ENCODE data around the gene TRIP12.
A peak's percentile ranks its signal among the peaks of the same experiment; 100 is the strongest.
"Not testable (repeated sequence)": the region's sequence is repeated elsewhere in the genome, so short reads cannot be mapped to it uniquely, and the experiment has no call there.

TRIP12 gene

DNA sequence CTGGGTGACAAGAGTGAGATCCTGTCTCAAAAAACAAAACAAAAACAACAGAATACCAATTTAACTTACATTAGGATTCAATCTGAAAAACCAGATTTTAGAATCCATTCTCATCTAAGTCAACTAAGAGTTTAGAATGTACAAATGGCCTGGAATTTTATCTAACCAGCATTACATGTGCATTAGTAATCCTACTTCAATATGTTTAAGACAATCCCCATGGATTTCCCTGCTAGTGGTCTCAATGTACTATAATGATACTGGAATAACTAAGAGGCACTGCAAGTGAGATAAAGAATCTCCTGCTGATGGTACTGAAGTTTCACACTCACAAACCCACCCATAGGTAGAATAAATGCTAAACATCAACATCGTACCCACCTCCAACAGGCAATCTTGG, 153.6 kb downstream of the TRIP12 start:
- no peak for DNase-seq (ENCODE audit: low spot score)

DNA sequence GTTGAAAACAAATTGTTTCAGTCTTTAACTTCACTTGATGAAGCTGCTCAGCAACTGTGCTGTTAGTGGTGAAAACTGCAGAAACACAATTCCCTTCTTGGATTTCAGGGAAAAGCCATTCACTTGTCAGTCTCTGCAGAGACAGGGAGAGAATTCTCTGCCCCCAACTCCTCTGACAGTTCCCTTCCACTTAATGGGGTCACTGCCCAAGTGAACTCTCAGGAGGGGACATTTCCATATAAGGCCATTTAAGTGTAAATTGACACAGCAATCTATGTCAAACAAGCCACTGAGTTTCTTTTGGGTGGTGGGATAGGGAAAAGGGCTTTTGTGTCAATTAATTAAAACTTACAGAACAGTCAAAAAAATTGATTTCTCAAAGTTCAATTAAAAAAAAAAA, 156.1 kb downstream of the TRIP12 start:
- DNase-seq (ENCODE audit: low spot score) = no peak

DNA sequence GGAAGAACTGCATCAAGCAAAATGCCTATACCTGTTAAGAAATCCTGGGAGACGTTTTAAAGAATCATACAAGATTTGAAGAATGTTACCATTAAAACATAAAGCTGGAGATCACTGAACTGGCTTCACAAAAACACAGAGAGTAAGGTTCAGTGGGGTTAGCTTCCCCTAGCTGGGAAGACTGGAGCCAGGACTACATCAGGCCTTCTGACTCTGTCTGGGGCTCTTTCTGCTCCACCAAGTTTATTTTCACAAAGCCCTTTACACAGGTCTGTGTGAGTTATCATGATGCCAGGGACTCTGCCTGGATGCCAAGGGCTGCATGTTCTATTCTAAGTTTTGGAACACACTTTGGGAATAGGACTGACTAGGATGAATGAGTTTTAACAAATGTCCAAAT, 160.1 kb downstream of the TRIP12 start:
- no peak for DNase-seq (ENCODE audit: low spot score)

DNA sequence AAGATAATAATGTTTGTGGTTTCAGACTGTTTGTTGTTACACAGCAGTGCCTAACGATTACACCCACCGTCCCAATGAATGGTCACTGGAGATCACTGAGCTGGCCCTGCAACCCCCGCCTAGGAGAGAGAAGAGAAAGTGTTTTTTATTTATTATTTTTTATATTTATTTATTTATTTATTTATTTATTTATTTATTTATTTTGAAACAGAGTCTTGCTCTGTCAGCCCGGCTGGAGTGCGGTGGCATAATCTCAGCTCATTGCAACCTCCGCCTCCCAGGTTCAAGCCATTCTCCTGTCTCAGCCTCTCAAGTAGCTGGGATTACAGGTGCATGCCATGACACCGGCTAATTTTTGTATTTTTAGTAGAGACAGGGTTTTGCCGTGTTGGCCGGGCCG, 164.3 kb downstream of the TRIP12 start:
- not testable (repeated sequence) for DNase-seq (ENCODE audit: low spot score)

DNA sequence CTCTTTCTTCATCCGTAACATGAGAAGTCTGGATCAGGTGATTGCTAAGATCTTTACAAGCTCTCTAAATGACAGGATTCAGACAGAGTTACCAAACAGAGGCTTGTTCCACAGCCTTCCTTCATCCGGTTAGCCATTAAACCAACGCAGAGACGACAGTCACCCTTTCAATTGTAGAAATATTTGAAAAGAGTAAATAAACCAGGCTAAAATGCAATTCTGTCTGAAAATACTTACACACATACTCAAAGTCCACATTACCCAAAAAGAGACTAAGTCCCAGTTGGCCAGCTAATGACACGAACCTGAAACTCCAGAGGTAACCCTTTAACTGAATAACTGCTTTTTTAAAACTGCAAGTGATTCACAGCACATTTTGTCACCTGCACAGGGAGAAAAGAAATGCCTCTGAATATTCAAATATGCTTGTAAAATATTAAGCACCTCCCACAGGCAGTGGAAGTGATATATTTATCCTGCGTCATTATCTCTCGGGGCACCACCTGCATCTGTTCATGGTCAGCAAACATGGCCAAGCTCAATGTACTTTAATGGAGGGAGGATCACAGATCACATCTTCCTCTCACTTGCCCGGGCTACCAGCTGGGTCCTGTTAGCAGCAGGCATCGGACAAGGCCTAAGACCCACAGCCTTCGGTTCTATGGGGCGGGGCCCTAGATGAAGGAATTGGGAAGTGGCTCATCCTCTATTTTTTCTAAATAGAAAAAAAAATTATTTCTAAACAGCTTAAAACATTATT, 168.7 kb downstream of the TRIP12 start:
- DNase-seq (ENCODE audit: low spot score) = no peak

DNA sequence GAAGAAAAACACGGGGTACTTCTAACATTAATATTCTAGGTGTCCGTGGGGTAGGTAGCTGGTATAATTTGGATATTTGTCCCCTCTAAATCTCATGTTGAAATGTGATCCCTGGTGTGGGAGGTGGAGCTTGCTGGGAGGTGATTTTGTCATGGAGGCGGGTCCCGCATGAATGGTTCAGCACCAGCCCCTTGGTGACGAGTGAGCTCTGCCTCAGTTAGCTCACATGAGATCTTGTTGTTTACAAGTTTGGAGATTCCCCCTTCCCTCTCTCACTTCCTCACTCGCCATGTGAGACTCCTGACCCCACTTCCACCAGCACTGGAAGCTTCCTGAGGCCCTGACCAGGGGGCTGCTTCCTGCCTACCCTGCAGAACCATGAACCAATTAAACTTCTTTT, 172.0 kb downstream of the TRIP12 start:
- no peak for DNase-seq (ENCODE audit: low spot score)

DNA sequence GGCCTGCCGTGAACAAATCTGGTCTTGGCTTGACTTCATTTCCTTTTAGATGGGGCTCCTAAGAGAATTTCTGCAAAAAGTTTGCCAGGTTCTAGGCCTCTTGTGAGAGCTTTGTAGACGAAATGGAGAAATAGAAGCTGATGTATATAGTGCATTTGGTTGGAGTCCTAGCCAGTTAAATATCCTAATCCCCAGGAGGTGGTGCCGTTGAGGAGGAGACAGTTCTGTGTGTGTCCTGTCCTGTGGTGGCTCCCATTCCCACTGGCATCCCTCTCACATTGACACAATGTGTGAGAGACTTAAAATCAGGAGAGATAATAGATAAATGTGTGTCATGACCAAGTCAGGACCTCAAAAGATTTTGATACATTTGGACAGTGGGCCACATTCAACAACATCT, 172.9 kb downstream of the TRIP12 start:
- DNase-seq (ENCODE audit: low spot score) = no peak

DNA sequence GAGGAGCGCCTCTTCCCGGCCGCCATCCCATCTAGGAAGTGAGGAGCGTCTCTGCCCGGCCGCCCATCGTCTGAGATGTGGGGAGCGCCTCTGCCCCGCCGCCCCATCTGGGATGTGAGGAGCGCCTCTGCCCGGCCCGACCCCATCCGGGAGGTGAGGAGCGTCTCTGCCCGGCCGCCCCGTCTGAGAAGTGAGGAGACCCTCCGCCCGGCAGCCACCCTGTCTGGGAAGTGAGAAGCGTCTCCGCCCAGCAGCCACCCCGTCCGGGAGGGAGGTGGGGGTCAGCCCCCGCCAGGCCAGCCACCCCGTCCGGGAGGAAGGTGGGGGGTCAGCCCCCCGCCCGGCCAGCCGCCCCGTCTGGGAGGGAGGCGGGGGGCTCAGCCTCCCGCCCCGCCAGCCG, 179.1 kb downstream of the TRIP12 start:
- DNase-seq (ENCODE audit: low spot score) = not testable (repeated sequence)

DNA sequence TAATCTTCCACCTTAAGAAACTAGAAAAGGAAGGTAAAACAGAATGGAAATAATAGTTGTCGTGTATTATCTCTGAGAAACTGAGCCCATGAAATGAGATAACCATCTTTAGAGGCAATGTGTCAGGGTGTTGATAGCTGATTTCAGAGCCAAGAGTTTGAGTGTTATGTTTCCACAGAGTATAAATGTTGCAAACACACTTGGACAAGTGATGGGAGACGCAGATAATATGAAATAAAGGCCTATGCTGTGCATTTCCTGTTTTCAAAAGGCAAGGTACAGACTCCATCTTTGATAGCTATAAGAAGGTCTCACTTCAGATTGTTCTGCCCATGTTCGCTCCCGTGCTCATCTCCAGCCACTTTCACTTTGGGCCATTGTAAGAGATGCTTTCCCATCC, 181.5 kb downstream of the TRIP12 start:
- DNase-seq (ENCODE audit: low spot score) = no peak

DNA sequence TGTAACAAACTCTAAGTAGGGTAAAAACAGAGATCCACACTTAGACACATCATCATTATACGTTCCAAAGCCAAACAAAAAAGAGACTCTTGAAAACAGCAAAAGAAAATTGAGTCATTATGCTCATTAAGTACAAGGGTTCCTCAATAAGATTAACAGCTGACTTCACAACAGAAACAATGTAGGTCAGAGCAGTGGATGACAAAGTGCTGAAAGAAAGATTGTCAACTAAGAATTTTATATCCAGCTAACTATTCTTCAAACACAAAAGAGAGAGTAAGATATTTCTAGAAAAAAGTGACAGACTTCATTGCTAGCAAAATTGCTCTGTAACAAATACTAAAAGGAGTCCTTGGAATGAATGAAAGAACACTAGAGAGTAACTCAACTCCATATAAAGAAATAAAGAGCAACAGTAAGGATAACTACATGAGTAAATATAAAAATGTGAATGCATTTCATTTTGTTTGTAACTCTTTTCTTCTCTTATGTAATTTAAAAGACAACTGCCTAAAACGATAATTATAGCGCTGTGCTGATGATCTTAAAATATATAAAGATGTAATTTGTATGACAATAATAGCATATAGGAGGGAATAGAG, 183.7 kb downstream of the TRIP12 start:
- DNase-seq (ENCODE audit: low spot score) = no peak

DNA sequence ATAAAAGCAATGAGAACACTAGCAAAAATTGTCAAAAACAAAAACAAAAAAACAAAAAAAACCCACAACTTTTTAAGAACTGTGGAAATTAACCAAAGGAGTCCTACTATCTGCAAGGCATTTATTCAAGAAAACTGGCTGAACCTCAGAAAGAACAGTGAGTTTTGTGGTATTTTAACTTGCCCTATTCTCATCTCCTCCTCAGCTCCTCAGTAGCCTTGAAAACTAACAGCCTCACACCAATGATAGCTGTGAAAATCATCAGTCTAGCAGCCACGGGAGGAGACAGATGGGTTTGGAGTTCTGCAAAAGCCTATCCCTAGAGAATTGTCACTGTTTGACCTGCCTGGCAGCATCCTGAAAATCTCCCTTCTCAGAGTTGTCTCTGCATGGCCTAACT, 187.4 kb downstream of the TRIP12 start:
- DNase-seq (ENCODE audit: low spot score) = no peak

DNA sequence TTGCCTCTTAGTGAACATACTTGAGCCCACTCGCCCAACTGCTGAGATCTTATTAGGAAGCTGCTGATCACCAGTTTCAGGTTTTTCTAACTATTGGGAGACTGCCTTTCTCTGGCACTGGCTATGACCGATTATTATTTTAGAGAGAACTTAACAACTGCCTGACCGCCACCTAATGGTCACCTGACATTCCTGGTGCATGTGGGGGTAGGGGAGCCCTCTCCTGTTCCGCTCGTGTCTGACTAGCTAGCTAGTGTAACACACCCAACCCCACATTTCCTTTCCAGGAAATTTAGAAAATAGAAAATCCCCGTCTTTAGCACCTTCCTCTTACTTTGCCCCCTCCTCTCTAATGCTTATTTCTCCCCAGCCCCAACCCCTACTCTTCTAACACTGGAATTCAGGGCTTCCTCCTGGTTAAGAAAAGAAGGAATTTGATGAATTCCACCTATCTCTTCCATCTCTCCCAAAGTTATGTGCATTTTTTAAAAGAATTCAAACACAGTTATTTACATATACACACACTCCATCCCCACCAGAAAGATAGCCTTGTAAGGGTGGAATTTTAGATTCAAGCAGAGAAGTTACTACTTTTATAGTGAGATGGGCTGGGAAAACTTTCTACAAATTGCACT, 188.1 kb downstream of the TRIP12 start:
- no peak for DNase-seq (ENCODE audit: low spot score)

DNA sequence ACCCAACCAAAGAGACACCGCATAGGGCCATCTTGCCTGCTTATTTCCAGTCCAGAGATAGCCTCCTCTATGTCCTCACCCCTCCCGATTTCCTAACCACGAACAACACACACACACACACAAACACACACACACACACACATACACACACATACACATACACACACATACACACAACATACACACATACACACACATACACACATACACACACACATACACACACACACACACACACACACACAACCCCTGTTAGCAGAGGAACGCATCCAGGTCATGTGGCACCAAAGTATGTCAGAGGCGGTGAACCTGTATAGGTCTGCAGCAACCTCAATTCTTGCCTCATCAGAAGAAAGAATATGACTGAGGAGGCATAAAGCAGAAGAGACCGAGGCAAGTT, 188.9 kb downstream of the TRIP12 start:
- no peak for DNase-seq (ENCODE audit: low spot score)

DNA sequence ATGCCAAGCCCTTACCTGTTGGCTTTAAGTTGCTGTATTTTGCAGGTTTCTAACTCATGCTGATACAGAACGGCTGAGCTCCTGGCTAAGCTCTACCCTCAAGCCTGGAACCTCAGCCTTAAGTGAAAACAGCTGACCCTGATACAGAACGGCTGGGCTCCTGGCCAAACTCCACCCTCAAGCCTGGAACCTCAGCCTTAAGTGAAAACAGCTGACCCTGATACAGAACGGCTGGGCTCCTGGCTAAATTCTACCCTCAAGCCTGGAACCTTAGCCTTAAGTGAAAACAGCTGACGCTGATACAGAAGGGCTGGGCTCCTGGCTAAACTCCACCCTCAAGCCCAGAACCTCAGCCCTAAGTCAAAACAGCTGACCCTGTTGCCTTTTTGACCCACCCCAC, 189.9 kb downstream of the TRIP12 start:
- DNase-seq (ENCODE audit: low spot score) = no peak

DNA sequence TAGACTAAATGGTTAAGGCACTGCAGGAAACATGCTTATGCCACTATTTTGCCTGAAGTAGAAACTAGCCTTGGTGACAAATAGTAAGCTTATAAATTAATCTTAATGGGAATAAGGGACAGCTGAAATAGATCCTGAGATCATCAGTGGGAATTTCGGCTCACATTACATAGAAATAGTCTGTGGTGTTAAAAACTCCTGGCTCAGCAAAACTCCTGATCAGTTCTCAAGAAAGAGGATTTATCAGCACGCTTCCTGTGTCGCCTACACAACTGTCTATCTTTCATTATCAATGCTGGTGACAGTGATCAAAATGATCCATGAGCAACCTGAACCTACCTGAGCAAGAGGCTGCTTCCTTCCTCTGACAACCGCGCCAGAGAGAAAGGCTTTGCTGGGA, 190.4 kb downstream of the TRIP12 start:
- no peak for DNase-seq (ENCODE audit: low spot score)

DNA sequence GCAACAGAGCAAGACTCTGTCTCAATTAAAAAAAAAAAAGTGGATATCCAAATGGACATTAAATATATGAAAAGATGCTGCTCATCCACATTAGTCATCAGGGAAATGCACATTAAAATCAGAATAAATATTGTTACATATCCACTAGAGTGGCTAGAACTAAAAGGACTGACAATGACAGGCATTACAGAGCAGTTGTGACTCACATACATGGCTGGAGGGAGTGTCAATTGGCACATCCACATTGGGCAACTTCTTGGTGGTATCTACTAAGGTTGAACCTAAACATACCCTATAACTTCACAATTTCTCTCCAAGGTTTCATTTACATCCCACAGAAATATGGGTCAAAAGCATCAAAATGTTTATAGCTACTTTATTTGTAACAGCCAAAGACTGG, 193.4 kb downstream of the TRIP12 start:
- DNase-seq (ENCODE audit: low spot score) = no peak

DNA sequence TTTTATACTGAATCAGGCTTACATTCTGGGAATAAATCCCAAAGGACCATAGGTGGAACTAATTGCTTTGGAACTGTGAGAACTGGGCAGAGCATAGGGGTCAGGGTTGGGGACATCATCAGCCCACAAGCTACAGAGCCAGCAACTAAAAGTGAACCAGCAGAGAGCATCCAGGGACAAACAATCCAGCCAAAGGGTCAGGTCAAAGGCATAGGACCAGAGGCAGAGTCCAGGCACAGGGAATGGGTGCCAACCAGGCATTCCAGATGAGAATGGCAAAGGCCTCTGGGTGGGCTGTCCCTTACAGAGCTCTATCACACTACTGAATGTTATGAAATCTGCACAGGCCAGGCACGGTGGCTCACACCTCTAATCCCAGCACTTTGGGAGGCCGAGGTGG, 195.2 kb downstream of the TRIP12 start:
- no peak for DNase-seq (ENCODE audit: low spot score)

DNA sequence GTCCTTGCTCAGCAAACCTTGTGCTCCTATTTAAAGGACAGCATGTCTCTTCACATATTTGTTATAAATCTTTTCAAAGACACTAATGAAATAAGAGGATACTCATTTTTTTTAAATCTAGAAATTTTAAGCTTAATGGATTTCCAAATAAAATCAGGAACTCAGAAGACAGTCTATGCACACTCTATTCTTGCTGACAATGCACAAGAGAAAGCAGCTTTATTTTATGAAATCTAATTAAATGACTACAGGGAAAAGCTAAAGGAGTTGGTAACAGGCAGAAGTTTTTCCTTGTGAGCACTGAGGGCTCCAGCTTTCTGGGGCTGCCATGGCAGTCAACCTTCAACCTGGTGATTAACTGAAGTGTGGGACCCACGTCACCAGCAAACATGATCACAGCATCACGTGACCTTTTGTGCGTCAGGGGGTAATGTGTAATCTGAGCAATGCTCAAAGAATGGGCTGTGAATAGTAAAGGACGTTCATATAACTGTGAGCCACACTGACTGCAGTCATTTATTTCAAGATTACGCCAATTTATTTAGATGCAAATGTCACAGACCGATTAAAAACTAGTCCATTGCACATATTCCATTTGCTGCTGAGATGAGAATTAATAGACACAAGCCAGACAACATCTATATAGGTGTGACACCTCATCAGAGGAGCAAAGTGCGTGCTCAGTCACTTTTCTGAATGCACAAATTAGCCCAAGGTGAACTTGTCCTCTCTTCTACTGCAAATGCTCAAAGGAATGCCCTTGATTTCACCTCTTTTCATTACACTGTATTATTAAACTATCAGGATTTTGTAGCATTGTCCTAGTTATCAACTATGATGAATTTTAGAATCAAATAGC, 195.9 kb downstream of the TRIP12 start:
- DNase-seq (ENCODE audit: low spot score) = peak; percentile 82

DNA sequence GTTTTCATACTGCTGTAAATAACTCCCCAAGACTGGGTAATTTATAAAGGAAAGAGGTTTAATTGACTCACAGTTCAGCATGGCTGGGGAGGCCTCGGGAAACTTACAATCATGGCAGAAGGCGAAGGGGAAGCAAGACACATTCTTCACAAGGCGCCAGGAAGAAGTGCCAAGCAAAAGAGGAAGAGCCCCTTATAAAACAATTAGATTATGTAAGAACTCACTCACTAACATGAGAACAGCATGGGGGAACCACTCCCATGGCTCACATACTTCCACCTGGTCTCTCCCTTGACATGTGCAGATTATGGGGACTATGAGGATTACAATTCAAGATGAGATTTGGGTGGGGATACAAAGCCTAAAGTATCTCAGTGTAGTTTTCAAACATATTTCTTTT, 198.6 kb downstream of the TRIP12 start:
- not testable (repeated sequence) for DNase-seq (ENCODE audit: low spot score)

DNA sequence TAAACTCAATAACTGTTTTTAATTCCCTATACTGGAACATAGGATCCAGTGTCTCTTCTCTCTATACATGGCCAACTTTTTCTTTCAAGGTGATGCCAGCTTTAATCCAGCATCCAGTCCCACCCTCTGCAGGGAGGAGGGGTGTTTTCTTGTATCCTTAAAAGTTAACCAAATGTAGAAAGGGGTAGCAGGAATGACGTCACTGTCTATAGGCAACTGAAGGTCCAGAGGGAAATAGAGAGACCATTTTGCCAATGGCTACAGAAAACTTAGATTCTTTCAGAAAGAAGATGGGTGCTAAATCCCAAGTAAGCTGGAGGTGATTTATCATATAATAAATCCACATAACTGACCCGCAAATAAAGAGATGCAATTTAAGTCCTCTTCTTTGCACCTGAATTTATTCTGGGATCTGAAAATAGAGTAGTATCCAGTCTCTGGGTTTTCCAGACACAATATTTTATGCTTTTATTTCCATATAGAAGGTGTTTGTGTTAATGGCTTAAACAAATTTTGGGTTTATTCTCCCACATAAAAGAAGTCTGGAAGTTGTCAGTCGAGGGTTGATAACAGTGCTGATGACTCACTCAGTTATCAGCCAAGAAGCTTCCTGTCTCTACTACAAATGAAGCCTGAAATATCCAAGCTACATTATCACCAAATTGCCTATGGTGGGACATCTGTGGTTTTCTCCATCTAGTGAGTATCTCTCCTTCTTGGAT, 201.7 kb downstream of the TRIP12 start:
- DNase-seq (ENCODE audit: low spot score) = no peak

DNA sequence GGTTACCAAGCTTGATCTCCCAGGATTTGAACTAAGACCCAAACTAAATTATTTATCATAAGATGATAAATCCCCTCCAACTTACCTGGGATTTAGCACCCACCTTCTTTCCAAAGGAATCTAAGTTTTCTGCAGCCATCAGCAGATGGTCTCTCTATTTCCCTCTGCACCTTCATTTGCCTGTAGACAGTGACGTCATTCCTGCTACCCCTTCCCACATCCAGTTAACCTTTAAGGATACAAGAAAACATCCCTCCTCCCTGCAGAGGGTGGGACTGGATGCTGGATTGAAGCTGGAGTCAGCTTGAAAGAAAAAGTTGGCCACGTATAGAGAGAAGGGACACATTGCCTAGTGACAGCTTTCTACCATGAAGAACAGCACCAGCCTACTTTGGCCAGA, 203.8 kb downstream of the TRIP12 start:
- DNase-seq (ENCODE audit: low spot score) = no peak
